SU-DHL-6 (cell line): ENCODE results near the gene CACNA1G.

Source experiments
- H2AFZ ChIP-seq: fragments of 200-600 bp; sonication (generic); 2 replicates; pipeline ENCODE4 v1.6.1; 2014; ENCODE audit warnings: low read depth, mild to moderate bottlenecking, moderate library complexity, mixed read lengths, antibody characterized with exemption, low read length; ENCODE audit not compliant: severe bottlenecking
- H3F3A ChIP-seq: fragments of 200-600 bp; shearing (Covaris generic); 2 replicates; pipeline ENCODE4 v1.6.0; 2016; ENCODE audit warnings: antibody characterized with exemption, mild to moderate bottlenecking; ENCODE audit not compliant: insufficient read depth
- H3K27ac ChIP-seq: fragments of 200-600 bp; sonication (generic); 2 replicates; pipeline ENCODE4 v1.5.1; 2016; ENCODE audit warnings: low read depth, mild to moderate bottlenecking, low read length, moderate library complexity, mixed read lengths
- H3K27me3 ChIP-seq: fragments of 200-600 bp; sonication (generic), shearing (Covaris generic); 2 replicates; pipeline ENCODE4 v1.6.0; 2014; ENCODE audit warnings: mild to moderate bottlenecking, low read length
- H3K36me3 ChIP-seq: fragments of 200-600 bp; sonication (generic); 2 replicates; pipeline ENCODE4 v1.6.1; 2014; ENCODE audit warnings: mild to moderate bottlenecking, low read length, mixed read lengths
- H3K4me2 ChIP-seq: fragments of 300-600, 200-600 bp; shearing (Covaris generic), sonication (generic); 2 replicates; pipeline ENCODE4 v1.6.0; 2014; ENCODE audit warnings: low read length, low read depth, mild to moderate bottlenecking; ENCODE audit not compliant: poor library complexity, severe bottlenecking
- H3K4me3 ChIP-seq: fragments of 200-600 bp; sonication (generic); 2 replicates; pipeline ENCODE4 v1.5.1; 2014; ENCODE audit warnings: antibody characterized with exemption, low read length, mild to moderate bottlenecking, mixed read lengths; ENCODE audit not compliant: insufficient read depth, poor library complexity, severe bottlenecking
- H3K79me2 ChIP-seq: fragments of 200-600 bp; sonication (generic); 2 replicates; pipeline ENCODE4 v1.6.1; 2014; ENCODE audit warnings: mild to moderate bottlenecking, low read length, moderate library complexity; ENCODE audit not compliant: insufficient read depth
- H3K9ac ChIP-seq: fragments of 200-600 bp; sonication (generic); 2 replicates; pipeline ENCODE4 v1.7.0; 2014; ENCODE audit warnings: mild to moderate bottlenecking, low read length
- H3K9me2 ChIP-seq: fragments of 200-600 bp; sonication (generic); replicated peaks from 2 replicates; pipeline ENCODE4 v1.6.1; 2014; ENCODE audit warnings: low read length; ENCODE audit not compliant: insufficient read depth
- H3K9me3 ChIP-seq: fragments of 200-600 bp; sonication (generic); 2 replicates; pipeline ENCODE4 v1.6.1; 2014; ENCODE audit warnings: low read length, mixed read lengths; ENCODE audit not compliant: insufficient read depth
- H4K20me1 ChIP-seq: fragments of 200-600 bp; sonication (generic); 2 replicates; pipeline ENCODE4 v1.6.1; 2014; ENCODE audit warnings: low read depth, mild to moderate bottlenecking, antibody characterized with exemption, low read length, moderate library complexity, mixed read lengths
- EZH2phosphoT487 ChIP-seq: fragments of 200-600 bp; sonication (generic), shearing (Covaris generic); conservative IDR thresholded peaks from 2 replicates; pipeline ENCODE4 v1.6.1; 2018; ENCODE audit warnings: mild to moderate bottlenecking, antibody characterized with exemption, low read length, moderate library complexity, mixed read lengths
- TF ChIP-seq, protein P1 (sequence below): fragments of 200-600 bp; sonication (generic); IDR thresholded peaks from one replicate; pipeline ENCODE4 v1.5.1; 2017; ENCODE audit warnings: antibody characterized with exemption, mild to moderate bottlenecking, low read length, moderate library complexity; ENCODE audit not compliant: insufficient read depth, poor library complexity, severe bottlenecking

Gene CACNA1G

DNA sequence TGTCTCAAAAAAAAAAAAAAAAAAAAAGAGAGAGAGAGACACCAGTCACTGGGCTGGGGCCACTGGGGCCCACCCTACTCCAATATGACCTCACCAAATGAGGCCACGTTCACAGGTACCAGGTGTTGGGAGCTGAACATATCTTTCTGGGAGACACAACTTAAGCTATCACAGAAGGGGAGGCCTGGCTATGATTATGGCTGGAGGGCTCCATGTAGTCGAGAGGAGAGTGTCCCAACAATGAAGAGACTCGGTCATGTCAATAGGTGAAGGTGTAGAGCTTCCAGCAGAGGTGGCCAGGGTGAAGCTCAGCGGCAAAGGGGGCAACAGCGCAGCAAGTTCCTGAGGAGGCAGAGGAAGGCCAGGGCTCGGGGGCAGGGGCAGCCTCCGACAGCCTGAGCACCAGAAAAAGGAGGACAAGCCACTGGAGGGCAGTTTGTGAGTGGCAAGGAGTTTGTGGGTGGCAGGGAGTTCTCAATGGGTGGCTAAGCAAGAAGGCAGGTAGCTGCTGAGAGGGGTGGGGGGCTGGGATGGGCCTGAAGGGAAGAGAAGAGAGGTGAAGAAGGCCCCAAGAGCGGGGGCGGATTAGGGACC is 102.2 kb downstream of the CACNA1G start:
- Histone ChIP-seq H3K27ac (no peak overlapping the region), H3K36me3 (no peaks in the 10 kb centered on the region), H3K9ac (no peak overlapping the region)

DNA sequence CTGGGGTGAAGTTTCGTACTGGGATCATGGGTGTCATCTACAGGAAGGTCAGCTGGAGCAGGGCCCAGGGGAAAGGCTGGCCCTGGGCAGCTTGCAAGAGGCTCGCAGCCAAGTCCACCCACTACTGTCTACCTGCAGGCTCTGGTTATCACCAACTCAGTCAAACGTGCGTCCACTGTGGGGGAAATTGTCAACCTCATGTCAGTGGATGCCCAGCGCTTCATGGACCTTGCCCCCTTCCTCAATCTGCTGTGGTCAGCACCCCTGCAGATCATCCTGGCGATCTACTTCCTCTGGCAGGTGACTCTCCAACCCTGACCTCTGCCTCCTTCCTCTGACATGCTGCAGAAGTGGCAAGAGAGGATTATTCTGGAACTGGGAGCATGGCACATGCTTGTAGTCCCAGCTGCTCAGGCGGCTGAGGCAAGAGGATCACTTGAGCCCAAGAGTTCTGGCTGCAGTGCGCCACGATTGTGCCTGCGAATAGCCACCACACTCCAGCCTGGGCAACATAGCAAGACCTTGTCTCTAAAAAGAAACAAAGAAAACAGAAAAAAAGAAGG is 103.4 kb downstream of the CACNA1G start:
- Histone ChIP-seq H3K27me3 (no peaks in the 10 kb centered on the region), H3K36me3 (no peaks in the 10 kb centered on the region), H3K9me2 (no peaks in the 10 kb centered on the region), H3F3A (no peaks in the 10 kb centered on the region), H4K20me1 (no peaks in the 10 kb centered on the region), H3K4me2 (no peak overlapping the region), H3K79me2 (no peaks in the 10 kb centered on the region), H3K4me3 (no peak overlapping the region), H3K9ac (no peak overlapping the region), H3K27ac (no peak overlapping the region), H2AFZ (no peak overlapping the region), H3K9me3 (no peaks in the 10 kb centered on the region)
- no peak for TF ChIP-seq EZH2phosphoT487
- TF ChIP-seq, protein P1, sequence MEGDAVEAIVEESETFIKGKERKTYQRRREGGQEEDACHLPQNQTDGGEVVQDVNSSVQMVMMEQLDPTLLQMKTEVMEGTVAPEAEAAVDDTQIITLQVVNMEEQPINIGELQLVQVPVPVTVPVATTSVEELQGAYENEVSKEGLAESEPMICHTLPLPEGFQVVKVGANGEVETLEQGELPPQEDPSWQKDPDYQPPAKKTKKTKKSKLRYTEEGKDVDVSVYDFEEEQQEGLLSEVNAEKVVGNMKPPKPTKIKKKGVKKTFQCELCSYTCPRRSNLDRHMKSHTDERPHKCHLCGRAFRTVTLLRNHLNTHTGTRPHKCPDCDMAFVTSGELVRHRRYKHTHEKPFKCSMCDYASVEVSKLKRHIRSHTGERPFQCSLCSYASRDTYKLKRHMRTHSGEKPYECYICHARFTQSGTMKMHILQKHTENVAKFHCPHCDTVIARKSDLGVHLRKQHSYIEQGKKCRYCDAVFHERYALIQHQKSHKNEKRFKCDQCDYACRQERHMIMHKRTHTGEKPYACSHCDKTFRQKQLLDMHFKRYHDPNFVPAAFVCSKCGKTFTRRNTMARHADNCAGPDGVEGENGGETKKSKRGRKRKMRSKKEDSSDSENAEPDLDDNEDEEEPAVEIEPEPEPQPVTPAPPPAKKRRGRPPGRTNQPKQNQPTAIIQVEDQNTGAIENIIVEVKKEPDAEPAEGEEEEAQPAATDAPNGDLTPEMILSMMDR, result no peak

More for the DNA sequence above, 102.2 kb downstream of the CACNA1G start:
- Histone ChIP-seq H3K4me2 (no peak overlapping the region), H4K20me1 (no peaks in the 10 kb centered on the region), H3K4me3 (no peak overlapping the region), H3K9me3 (no peaks in the 10 kb centered on the region), H3K79me2 (no peaks in the 10 kb centered on the region), H3K27me3 (no peaks in the 10 kb centered on the region), H2AFZ (no peak overlapping the region), H3F3A (no peaks in the 10 kb centered on the region), H3K9me2 (no peaks in the 10 kb centered on the region)
- TF ChIP-seq, protein P1, result no peak
- TF ChIP-seq EZH2phosphoT487, result no peak

DNA sequence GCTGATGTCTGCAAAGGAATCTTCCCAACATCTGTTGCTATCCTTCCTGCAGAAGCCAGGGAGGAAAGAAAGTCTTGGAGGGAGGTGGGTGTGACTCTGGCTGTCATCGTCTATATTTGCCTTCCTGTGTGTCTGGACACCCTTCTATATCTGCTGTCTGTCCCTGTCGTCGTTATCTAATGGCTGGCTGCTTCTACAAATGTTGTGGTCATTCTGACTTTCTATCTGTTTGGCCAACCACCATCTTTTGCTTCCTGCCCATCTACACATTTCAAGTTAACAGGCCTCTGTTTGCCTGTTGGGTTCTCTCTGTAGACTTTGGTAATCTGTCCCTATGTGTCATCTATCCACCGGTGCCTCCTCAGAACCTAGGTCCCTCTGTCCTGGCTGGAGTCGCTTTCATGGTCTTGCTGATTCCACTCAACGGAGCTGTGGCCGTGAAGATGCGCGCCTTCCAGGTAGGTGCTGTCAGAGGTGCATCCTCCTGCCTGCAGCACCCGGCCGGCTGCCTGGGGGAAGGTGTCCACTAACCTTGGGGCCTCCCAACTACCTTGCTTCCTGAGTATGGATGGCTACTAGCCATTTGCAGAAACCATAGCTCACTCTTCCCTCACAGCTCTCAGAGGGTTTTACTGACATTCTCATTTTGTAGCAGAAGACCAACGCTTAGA is 104.4 kb downstream of the CACNA1G start:
- no peaks in the 10 kb centered on the region for H3K27me3 ChIP-seq
- H2AFZ ChIP-seq, result no peak overlapping the region
- no peaks in the 10 kb centered on the region for H3F3A ChIP-seq
- H3K27ac ChIP-seq, result no peak overlapping the region
- no peak overlapping the region for H3K4me2 ChIP-seq
- no peak for TF ChIP-seq EZH2phosphoT487
- H3K4me3 ChIP-seq, result no peak overlapping the region
- H3K36me3 ChIP-seq, result no peaks in the 10 kb centered on the region
- no peaks in the 10 kb centered on the region for H3K9me2 ChIP-seq
- no peaks in the 10 kb centered on the region for H4K20me1 ChIP-seq
- H3K79me2 ChIP-seq, result no peaks in the 10 kb centered on the region
- H3K9me3 ChIP-seq, result no peaks in the 10 kb centered on the region
- no peak overlapping the region for H3K9ac ChIP-seq

DNA sequence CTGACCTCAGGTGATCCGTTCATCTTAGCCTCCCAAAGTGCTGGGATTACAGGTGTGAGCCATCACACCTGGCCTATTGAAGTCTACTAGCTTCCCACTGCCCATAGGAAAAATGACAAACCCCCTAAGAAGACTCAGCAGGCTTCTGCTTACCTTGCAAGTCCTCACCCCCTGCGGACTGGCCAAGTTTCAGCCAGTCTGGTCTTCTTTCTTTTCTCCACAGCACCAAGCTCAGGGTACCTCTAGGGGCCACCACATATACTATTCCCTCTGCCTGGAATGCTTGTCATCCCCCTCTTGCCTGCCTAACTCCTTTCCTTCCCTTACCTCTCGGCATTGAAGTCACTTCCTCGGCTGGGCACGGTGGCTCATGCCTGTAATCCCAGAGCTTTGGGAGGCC is 105.3 kb downstream of the CACNA1G start:
- TF ChIP-seq EZH2phosphoT487, result no peak
- TF ChIP-seq, protein P1, result no peak
- Histone ChIP-seq H3F3A (no peaks in the 10 kb centered on the region), H3K9me2 (no peaks in the 10 kb centered on the region), H4K20me1 (no peaks in the 10 kb centered on the region), H3K4me3 (no peak overlapping the region), H3K4me2 (no peak overlapping the region), H3K36me3 (no peaks in the 10 kb centered on the region), H3K79me2 (no peaks in the 10 kb centered on the region), H2AFZ (no peak overlapping the region), H3K9me3 (no peaks in the 10 kb centered on the region), H3K27me3 (no peaks in the 10 kb centered on the region), H3K9ac (no peak overlapping the region), H3K27ac (no peak overlapping the region)
